ENCODE results near the gene KRT10. TPM values are rescaled to one million over a fixed set of nuclear protein-coding genes. Genes with fewer than 3 reads are reported as not detected.
A peak's percentile ranks its signal among the peaks of the same experiment; 100 is the strongest.
"Not testable (repeated sequence)": the region's sequence is repeated elsewhere in the genome, so short reads cannot be mapped to it uniquely, and the experiment has no call there.

Gene KRT10
- total RNA-seq (10 to 100 TPM; 65.8 to 79.5 (median 74.0) TPM), polyA plus RNA-seq (71.8 TPM)
- long read RNA-seq, donor 1, transcript KRT10-202 (2 exons, 583 nt) = major isoform, 6 of 108 reads
- long read RNA-seq, donor 1, partial matches to known transcripts = 101 of 108 reads
- long read RNA-seq, donor 1, other reads (novel, unspliced or antisense) = 1 of 108 reads
- long read RNA-seq, donor 2, transcript KRT10-202 (2 exons, 583 nt) = major isoform, 12 of 98 reads
- long read RNA-seq, donor 2, partial matches to known transcripts = 83 of 98 reads
- long read RNA-seq, donor 2, other reads (novel, unspliced or antisense) = 3 of 98 reads
- long read RNA-seq, donor 3, partial matches to known transcripts = 9 of 10 reads
- long read RNA-seq, donor 3, other reads (novel, unspliced or antisense) = 1 of 10 reads
- long read RNA-seq, donor 4, transcript KRT10-202 (2 exons, 583 nt) = major isoform, 8 of 70 reads
- long read RNA-seq, donor 4, partial matches to known transcripts = 59 of 70 reads
- long read RNA-seq, donor 4, other reads (novel, unspliced or antisense) = 3 of 70 reads

- intact Hi-C loops (cut with DNase I) = no loop called here
- H3K4me3 ChIP-seq (ENCODE audit: low read length) = no peak within 1 kb of the TSS
- peaks cover 5% of the 10 kb centered on the region for H3K4me1 ChIP-seq (ENCODE audit: control insufficient read depth, insufficient read depth, low read length)
- ATAC-seq (no peak), DNase-seq (no peak)
- no peaks in the 10 kb centered on the region for H3K27me3 ChIP-seq (ENCODE audit: control insufficient read depth, insufficient read depth)
- no peak within 1 kb of the TSS for H3K27ac ChIP-seq (ENCODE audit: low read length)
- H3K9me3 ChIP-seq (ENCODE audit: control insufficient read depth, low read length) = no peaks in the 10 kb centered on the region
- WGBS = 87% methylated on average over 7 of the region's 7 CpGs
Measured at GRCh38 chr17:40822132-40822812, at the start of gene KRT10. Gene KRT10, minus strand, starts transcription at chr17:40822614. Its CDS starts 29 bp downstream, at chr17:40822585.

DNA sequence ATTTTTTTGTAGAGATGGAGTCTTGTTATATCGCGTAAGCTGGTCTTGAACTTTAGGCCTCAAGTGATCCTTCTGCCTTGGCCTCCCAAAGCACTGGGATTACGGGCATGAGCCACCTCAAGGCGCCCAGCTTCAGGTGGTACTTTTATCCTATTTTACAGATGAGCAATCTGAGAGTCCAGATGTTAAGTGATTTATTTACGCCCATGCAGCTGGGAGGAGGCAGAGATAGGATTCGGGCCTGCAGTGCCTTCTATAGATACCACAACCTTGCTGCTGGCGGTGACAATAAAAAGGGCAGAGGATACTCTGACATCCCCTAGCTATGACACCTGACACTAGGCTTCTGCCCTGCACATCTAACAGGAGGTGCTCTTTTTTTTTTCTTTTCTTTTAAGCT is 48.9 kb upstream of the KRT10 start:
- WGBS = 89% methylated on average over 7 of the region's 7 CpGs
- no peak overlapping the region for H3K4me3 ChIP-seq (ENCODE audit: low read length)
- no peaks in the 10 kb centered on the region for H3K9me3 ChIP-seq (ENCODE audit: control insufficient read depth, low read length)
- no peaks in the 10 kb centered on the region for H3K4me1 ChIP-seq (ENCODE audit: control insufficient read depth, insufficient read depth, low read length)
- H3K27me3 ChIP-seq (ENCODE audit: control insufficient read depth, insufficient read depth) = no peaks in the 10 kb centered on the region
- intact Hi-C loops (cut with DNase I) = no loop called here
- no peak overlapping the region for H3K27ac ChIP-seq (ENCODE audit: low read length)
- DNase-seq (no peak), ATAC-seq (no peak)

- intact Hi-C loops (cut with DNase I) = no loop called here
- no peaks in the 10 kb centered on the region for H3K27me3 ChIP-seq (ENCODE audit: control insufficient read depth, insufficient read depth)
- ATAC-seq (no peak), DNase-seq (no peak)
- H3K9me3 ChIP-seq (ENCODE audit: control insufficient read depth, low read length) = no peaks in the 10 kb centered on the region
- no peak overlapping the region for H3K4me3 ChIP-seq (ENCODE audit: low read length)
- no peak overlapping the region for H3K27ac ChIP-seq (ENCODE audit: low read length)
- WGBS = 62% methylated on average over 4 of the region's 4 CpGs
- H3K4me1 ChIP-seq (ENCODE audit: control insufficient read depth, insufficient read depth, low read length) = no peaks in the 10 kb centered on the region
Measured at GRCh38 chr17:40870136-40870535, 47.7 kb upstream of the KRT10 start.

DNA sequence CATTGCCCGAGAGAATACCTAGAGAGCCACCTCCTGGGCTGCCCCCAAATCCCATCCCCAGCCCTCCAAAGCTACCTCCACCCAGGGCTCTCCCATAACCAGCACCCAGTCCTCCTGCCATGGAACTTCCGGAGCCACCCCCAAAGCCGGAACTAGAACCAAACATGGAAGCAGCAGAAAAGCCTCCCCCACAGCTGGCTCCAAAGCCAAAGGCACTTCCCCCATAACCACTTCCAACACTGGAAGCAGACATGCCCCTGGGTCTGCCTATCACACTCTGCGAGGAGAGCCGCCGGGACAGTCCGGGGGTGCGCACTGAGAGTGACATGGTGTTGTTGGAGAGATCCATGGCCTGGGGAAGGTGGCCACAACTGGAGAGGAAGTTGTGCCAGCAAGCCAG is 44.4 kb upstream of the KRT10 start, which contains the start of gene KRT12:
Gene KRT12, minus strand, starts transcription at position 386 of the 400 bp plus-strand sequence. Its CDS starts 37 bp downstream, at position 349.
- Histone ChIP-seq H3K4me3 (ENCODE audit: low read length) (no peak within 1 kb of the TSS), H3K27ac (ENCODE audit: low read length) (no peak within 1 kb of the TSS), H3K9me3 (ENCODE audit: control insufficient read depth, low read length) (no peaks in the 10 kb centered on the region), H3K27me3 (ENCODE audit: control insufficient read depth, insufficient read depth) (no peaks in the 10 kb centered on the region), H3K4me1 (ENCODE audit: control insufficient read depth, insufficient read depth, low read length) (no peaks in the 10 kb centered on the region)
- ATAC-seq (no peak), DNase-seq (no peak)
- intact Hi-C loops (cut with DNase I) = no loop called here
- WGBS = 69% methylated on average over 8 of the region's 8 CpGs

- H3K4me3 ChIP-seq (ENCODE audit: low read length) = no peak overlapping the region
- no peaks in the 10 kb centered on the region for H3K4me1 ChIP-seq (ENCODE audit: control insufficient read depth, insufficient read depth, low read length)
- no peaks in the 10 kb centered on the region for H3K9me3 ChIP-seq (ENCODE audit: control insufficient read depth, low read length)
- DNase-seq (no peak), ATAC-seq (no peak)
- H3K27me3 ChIP-seq (ENCODE audit: control insufficient read depth, insufficient read depth) = no peaks in the 10 kb centered on the region
- intact Hi-C loops (cut with DNase I) = no loop called here
- WGBS = 85% methylated on average over 14 of the region's 14 CpGs
- no peak overlapping the region for H3K27ac ChIP-seq (ENCODE audit: low read length)
Measured at GRCh38 chr17:40864661-40865390, 42.4 kb upstream of the KRT10 start.

DNA sequence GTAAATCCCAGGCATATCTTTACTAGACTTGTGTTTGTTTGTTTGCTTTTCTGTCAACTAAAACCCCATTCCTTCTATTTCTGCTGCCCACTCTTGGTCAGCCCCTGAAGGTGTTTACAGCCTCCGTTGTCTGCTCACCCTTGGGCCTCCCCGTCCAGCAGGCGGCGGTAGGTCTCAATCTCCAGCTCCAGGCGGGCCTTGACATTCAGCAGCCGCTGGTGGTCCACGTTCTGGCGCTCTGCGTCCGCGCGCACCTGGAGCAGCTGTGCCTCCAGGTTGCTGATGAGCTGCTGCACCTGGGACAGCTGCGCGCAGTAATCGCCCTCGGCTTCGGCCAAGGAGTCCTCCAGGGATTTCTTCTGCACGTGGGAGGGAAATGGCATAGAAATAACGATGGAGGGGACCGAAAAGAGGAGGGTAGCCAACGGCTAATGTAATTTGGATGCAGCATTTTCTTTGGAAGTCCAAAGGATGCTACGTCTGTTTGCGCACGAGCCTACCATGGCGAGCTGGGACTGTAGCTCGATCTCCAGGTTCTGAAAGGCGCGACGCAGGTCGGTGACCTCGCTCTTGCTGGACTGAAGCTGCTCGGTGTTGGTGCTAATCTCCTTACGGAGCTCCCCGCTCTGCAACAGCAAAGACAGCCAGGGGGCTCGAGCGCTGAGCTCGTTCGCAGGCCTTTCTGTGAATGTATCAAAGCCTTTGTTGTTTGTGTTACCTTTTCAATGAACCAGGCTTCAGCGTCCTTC is 40.7 kb upstream of the KRT10 start:
- 47% methylated on average over 39 of the region's 39 CpGs for WGBS
- no peaks in the 10 kb centered on the region for H3K4me1 ChIP-seq (ENCODE audit: control insufficient read depth, insufficient read depth, low read length)
- no peak overlapping the region for H3K27ac ChIP-seq (ENCODE audit: low read length)
- no peak for ATAC-seq
- no peak overlapping the region for H3K4me3 ChIP-seq (ENCODE audit: low read length)
- no peaks in the 10 kb centered on the region for H3K27me3 ChIP-seq (ENCODE audit: control insufficient read depth, insufficient read depth)
- intact Hi-C loops (cut with DNase I) = no loop called here
- H3K9me3 ChIP-seq (ENCODE audit: control insufficient read depth, low read length) = no peaks in the 10 kb centered on the region
- DNase-seq = no peak

- Histone ChIP-seq H3K4me3 (ENCODE audit: low read length) (no peak overlapping the region), H3K27ac (ENCODE audit: low read length) (no peak overlapping the region), H3K27me3 (ENCODE audit: control insufficient read depth, insufficient read depth) (no peaks in the 10 kb centered on the region), H3K4me1 (ENCODE audit: control insufficient read depth, insufficient read depth, low read length) (no peaks in the 10 kb centered on the region), H3K9me3 (ENCODE audit: control insufficient read depth, low read length) (no peaks in the 10 kb centered on the region)
- WGBS = 58% methylated on average over 2 of the region's 2 CpGs
- DNase-seq = no peak
- ATAC-seq = no peak
- intact Hi-C loops (cut with DNase I) = no loop called here
Measured at GRCh38 chr17:40859536-40859935, 37.1 kb upstream of the KRT10 start.

DNA sequence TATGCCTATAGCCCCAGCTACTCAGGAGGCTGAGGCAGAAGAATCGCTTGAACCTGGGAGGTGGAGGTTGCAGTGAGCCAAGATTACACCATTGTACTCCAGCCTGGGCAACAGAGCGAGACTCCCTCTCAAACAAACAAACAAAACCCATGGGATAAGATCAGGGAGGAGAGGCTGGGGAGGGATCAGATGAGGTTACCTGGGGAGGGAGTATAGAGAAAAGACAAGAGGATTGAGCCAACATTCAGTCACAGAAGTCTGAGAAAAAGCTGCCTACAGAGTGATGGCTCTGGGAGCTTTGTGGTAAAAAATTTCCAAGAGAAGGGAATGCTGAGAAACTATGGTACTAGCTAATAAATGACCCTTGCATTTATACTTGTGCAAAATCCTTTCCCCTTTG is 36.3 kb upstream of the KRT10 start:
- H3K4me1 ChIP-seq (ENCODE audit: control insufficient read depth, insufficient read depth, low read length); intact Hi-C loops (cut with DNase I); DNase-seq; ATAC-seq; H3K9me3 ChIP-seq (ENCODE audit: control insufficient read depth, low read length); H3K27me3 ChIP-seq (ENCODE audit: control insufficient read depth, insufficient read depth); H3K4me3 ChIP-seq (ENCODE audit: low read length); H3K27ac ChIP-seq (ENCODE audit: low read length): not testable (repeated sequence)
- 90% methylated on average over 2 of the region's 2 CpGs for WGBS

DNA sequence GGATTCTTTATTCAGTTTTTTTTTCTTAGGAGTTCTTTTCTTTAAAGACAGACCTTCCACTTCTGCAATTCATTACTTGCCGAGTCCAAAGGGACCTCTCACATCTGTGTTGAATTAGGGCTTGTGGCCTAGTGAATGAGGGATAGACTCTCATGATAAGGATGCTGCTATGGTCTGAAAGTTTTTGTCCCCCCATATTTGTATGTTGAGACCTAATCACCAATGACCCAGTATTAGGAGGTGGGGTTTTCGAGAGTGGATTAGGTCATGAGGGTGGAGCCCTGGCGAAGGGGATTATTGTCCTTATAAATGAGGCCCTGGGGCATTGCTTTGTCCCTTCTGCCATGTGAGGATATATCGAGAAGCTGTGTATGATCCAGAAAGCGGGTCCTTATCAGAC is 35.1 kb upstream of the KRT10 start:
- WGBS = 51% methylated on average over 5 of the region's 5 CpGs
- DNase-seq = peak in 1 of 3 donors; percentile 70
- Histone ChIP-seq H3K27me3 (ENCODE audit: control insufficient read depth, insufficient read depth) (no peaks in the 10 kb centered on the region), H3K4me3 (ENCODE audit: low read length) (no peak overlapping the region), H3K9me3 (ENCODE audit: control insufficient read depth, low read length) (no peaks in the 10 kb centered on the region), H3K4me1 (ENCODE audit: control insufficient read depth, insufficient read depth, low read length) (no peaks in the 10 kb centered on the region), H3K27ac (ENCODE audit: low read length) (peak overlapping the region; percentile 30)
- ATAC-seq = peak; percentile 48 to 71
- intact Hi-C loops (cut with DNase I) = no loop called here

GRCh38 chr17:40854175-40854814 is 31.9 kb upstream of the KRT10 start:
- no peaks in the 10 kb centered on the region for H3K4me1 ChIP-seq (ENCODE audit: control insufficient read depth, insufficient read depth, low read length)
- 62% methylated on average over 6 of the region's 6 CpGs for WGBS
- H3K27ac ChIP-seq (ENCODE audit: low read length) = no peak overlapping the region
- no peak for DNase-seq
- ATAC-seq = peak in 1 of 2 donors; percentile 47
- intact Hi-C loops (cut with DNase I) = no loop called here
- H3K27me3 ChIP-seq (ENCODE audit: control insufficient read depth, insufficient read depth) = no peaks in the 10 kb centered on the region
- H3K9me3 ChIP-seq (ENCODE audit: control insufficient read depth, low read length) = no peaks in the 10 kb centered on the region
- no peak overlapping the region for H3K4me3 ChIP-seq (ENCODE audit: low read length)

Measured in right cardiac atrium (tissue), 5 donors.